ENCODE results near the gene PRR16.
"Not testable (repeated sequence)": the region's sequence is repeated elsewhere in the genome, so short reads cannot be mapped to it uniquely, and the experiment has no call there.

PRR16 gene

DNA sequence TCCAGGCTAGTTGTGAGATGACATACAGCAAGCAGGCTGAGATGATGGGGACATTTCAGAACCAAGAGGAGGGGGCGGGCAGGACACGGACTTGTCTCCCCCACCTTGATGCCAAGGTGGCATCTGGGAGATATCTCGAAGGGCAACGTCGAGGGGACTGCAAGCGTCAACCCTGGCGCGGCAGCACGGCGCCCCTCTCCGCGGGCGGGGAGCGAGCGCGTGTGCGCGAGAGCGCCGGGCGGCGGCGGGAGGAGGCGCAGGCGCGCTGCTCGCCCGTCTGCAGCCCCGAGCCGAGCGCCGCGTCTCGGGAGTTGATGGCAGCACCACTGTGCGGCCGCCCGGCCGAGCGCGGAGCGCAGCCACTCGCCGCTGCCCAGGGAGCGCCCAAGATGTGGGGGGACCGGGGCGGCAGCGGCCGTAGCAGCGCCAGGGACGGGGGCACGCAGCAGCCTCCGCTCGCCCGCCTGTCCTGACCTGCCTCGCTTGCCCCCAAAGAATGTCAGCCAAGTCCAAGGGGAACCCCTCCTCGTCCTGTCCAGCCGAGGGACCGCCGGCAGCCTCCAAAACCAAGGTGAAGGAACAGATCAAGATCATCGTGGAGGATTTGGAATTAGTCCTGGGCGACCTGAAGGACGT is at the start of gene PRR16:
PRR16 (plus strand) TSS at position 310 of the 636 bp plus-strand sequence.
- H3K4me1 Mint-ChIP-seq, result peaks cover 22% of the 10 kb centered on the region
- H3K27ac Mint-ChIP-seq, result peak within 1 kb of the TSS; percentile 78
- peak; percentile 21 to 49 for DNase-seq (ENCODE audit: low spot score in 2 of 2)
- H3K4me3 Mint-ChIP-seq, result peak within 1 kb of the TSS; percentile 90
- no peaks in the 10 kb centered on the region for H3K36me3 Mint-ChIP-seq
- no peaks in the 10 kb centered on the region for H3K9me3 Mint-ChIP-seq
- ATAC-seq (ENCODE audit: low read depth), result peak; percentile 84
- peaks cover 2% of the 10 kb centered on the region for H3K27me3 Mint-ChIP-seq

DNA sequence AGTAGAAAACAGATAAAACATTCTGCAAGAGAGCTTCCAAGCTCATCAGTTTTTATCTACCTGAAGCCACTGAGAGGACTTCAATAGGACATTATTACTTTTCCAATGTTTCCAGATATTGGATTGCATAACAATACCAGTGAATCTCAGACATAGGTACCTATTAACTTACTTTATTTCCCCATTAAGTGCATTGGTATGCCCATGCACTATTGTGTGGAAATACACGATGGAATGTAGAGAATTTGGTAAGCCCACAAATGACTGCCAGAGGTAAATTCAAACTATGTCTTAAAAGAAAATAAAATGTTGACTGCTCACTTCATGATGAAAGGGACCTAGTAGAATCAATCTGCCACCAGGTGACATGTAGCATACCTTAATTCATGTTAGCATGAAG is 48.1 kb upstream of the PRR16 start:
- no peak overlapping the region for H3K4me3 Mint-ChIP-seq
- no peaks in the 10 kb centered on the region for H3K9me3 Mint-ChIP-seq
- ATAC-seq (ENCODE audit: low read depth), result no peak
- no peak overlapping the region for H3K27ac Mint-ChIP-seq
- H3K27me3 Mint-ChIP-seq, result peaks cover 2% of the 10 kb centered on the region
- DNase-seq (ENCODE audit: low spot score in 2 of 2), result no peak
- no peaks in the 10 kb centered on the region for H3K36me3 Mint-ChIP-seq
- no peaks in the 10 kb centered on the region for H3K4me1 Mint-ChIP-seq

DNA sequence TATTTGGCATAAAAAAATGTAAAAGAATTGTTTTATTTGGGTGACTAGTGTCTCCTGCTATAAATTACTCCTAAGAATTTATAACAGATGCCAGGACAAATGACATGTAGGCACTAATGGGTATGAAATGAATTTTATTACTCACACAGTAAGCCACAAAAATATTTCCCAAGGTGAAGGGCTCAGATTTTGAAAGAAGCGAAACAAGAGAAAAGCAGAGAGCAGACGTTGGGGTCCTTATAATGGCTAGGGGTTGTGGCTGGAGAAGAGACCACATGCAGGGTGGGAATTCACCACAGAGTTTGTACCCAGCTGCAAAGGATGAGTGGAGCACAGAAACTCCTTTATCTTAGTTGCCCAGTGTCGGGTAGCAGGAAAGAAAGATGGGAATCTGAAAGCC is 45.0 kb upstream of the PRR16 start:
- H3K27ac Mint-ChIP-seq, result no peak overlapping the region
- no peaks in the 10 kb centered on the region for H3K27me3 Mint-ChIP-seq
- no peaks in the 10 kb centered on the region for H3K4me1 Mint-ChIP-seq
- ATAC-seq (ENCODE audit: low read depth) (no peak), DNase-seq (ENCODE audit: low spot score in 2 of 2) (no peak)
- no peaks in the 10 kb centered on the region for H3K36me3 Mint-ChIP-seq
- no peak overlapping the region for H3K4me3 Mint-ChIP-seq
- H3K9me3 Mint-ChIP-seq, result peaks cover under 1% of the 10 kb centered on the region

DNA sequence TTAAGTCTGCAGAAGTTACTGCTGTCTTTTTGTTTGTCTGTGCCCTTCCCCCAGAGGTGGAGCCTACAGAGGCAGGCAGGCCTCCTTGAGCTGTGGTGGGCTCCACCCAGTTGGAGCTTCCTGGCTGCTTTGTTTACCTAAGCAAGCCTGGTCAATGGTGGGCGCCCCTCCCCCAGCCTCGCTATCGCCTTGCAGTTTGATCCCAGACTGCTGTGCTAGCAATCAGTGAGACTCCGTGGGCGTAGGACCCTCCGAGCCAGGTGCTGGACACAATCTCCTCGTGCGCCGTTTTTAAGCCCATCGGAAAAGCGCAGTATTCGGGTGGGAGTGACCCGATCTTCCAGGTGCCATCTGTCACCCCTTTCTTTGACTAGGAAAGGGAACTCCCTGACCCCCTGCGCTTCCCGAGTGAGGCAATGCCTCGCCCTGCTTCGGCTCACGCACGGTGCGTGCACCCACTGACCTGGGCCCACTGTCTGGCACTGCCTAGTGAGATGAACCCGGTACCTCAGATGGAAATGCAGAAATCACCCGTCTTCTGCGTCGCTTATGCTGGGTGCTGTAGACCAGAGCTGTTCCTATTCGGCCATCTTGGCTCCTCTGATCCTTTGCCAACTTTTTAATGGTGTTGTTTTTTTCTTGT is 37.3 kb upstream of the PRR16 start:
- not testable (repeated sequence) for H3K4me3 Mint-ChIP-seq; H3K27ac Mint-ChIP-seq; DNase-seq (ENCODE audit: low spot score in 2 of 2); H3K27me3 Mint-ChIP-seq; H3K36me3 Mint-ChIP-seq; ATAC-seq (ENCODE audit: low read depth); H3K4me1 Mint-ChIP-seq
- peaks cover 13% of the 10 kb centered on the region for H3K9me3 Mint-ChIP-seq

DNA sequence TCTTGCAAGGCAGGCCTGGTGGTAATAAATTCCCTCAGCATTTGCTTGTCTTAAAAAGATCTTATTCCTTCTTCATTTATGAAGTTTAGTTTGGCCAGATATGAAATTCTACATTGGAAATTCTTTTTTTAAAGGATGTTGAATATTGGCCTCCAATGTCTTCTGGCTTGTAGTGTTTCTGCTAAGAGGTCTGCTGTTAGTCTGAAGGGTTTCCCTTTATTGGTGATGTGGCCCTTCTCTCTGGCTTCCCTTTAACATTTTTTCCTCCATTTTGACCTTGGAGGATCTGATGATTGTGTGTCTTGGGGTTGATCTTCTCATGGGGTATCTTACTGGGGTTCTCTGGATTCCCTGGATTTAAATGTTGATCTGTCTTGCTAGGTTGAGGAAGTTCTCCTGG is 33.5 kb upstream of the PRR16 start:
- peaks cover 5% of the 10 kb centered on the region for H3K27me3 Mint-ChIP-seq

DNA sequence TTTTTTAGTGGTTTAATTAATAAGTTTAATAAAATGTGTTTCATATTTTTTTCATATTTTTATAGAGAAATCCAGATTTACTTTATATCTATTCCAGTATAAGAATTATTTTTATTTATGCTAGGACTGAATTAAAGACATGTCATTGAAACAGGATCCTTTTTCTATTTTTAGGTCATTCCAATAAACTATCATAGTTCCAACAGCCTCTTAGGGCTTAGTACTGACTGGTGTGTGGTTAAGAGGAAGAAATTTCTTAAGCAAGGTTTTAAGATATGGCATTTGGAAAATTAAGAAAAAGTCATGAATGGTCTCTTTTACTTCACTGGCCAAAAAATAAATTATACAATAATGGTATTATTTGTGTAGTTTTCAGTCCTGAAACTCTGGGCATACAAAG is 31.2 kb upstream of the PRR16 start:
- H3K36me3 Mint-ChIP-seq, result peaks cover 8% of the 10 kb centered on the region
- H3K4me3 Mint-ChIP-seq, result no peak overlapping the region
- no peaks in the 10 kb centered on the region for H3K4me1 Mint-ChIP-seq
- no peak for DNase-seq (ENCODE audit: low spot score in 2 of 2)
- H3K9me3 Mint-ChIP-seq, result peaks cover 10% of the 10 kb centered on the region
- no peak overlapping the region for H3K27ac Mint-ChIP-seq
- no peak for ATAC-seq (ENCODE audit: low read depth)
- H3K27me3 Mint-ChIP-seq, result peaks cover 7% of the 10 kb centered on the region

More for the DNA sequence above, 33.5 kb upstream of the PRR16 start:
- DNase-seq (ENCODE audit: low spot score in 2 of 2) (no peak), ATAC-seq (ENCODE audit: low read depth) (no peak)
- Mint-ChIP-seq H3K9me3 (peaks cover 11% of the 10 kb centered on the region), H3K4me1 (no peaks in the 10 kb centered on the region), H3K4me3 (no peak overlapping the region), H3K27ac (no peak overlapping the region), H3K36me3 (peaks cover 8% of the 10 kb centered on the region)

DNA sequence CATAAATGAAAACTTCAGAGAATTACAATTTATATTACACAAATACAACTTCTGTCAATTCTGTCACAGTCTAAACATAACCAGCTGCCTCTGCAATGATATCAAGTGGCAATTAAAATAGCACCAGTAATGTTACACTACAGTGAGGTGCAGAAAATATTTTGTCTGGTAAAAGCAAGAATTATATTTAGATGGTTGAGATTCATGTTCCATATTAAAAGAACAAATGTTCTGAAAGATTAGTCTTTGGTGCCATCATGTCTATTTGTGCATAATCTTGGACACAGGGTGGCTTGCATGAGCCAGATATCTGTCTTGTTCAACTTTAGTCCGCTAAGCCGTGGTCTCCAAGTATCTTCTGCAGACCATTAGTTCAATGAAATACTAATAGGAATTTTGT is 29.0 kb upstream of the PRR16 start:
- peaks cover 9% of the 10 kb centered on the region for H3K9me3 Mint-ChIP-seq
- ATAC-seq (ENCODE audit: low read depth) (no peak), DNase-seq (ENCODE audit: low spot score in 2 of 2) (no peak)
- H3K27me3 Mint-ChIP-seq, result peaks cover 8% of the 10 kb centered on the region
- no peak overlapping the region for H3K4me3 Mint-ChIP-seq
- no peak overlapping the region for H3K27ac Mint-ChIP-seq
- peaks cover 7% of the 10 kb centered on the region for H3K36me3 Mint-ChIP-seq
- no peaks in the 10 kb centered on the region for H3K4me1 Mint-ChIP-seq

DNA sequence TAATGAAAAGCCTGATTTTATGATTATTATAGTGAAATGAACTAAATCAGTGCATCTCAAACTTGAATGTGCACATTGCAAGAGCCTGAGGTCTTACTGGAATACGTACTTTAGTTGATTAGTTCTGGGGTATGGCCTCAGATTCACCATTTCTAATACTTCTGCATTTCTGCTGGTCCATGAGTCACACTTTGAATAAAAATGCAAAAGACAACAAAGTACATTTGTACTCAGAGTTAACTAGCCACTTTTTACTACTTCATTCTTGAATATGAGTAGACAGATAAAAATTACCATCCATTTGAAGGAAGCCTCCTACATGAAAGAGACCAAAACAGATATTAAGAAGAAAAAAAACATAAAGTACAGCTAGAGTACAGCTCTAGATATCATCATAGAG is 27.1 kb upstream of the PRR16 start:
- Mint-ChIP-seq H3K9me3 (no peaks in the 10 kb centered on the region), H3K27ac (no peak overlapping the region), H3K27me3 (peaks cover 5% of the 10 kb centered on the region), H3K36me3 (no peaks in the 10 kb centered on the region), H3K4me3 (no peak overlapping the region), H3K4me1 (no peaks in the 10 kb centered on the region)
- no peak for ATAC-seq (ENCODE audit: low read depth)
- DNase-seq (ENCODE audit: low spot score in 2 of 2), result no peak

DNA sequence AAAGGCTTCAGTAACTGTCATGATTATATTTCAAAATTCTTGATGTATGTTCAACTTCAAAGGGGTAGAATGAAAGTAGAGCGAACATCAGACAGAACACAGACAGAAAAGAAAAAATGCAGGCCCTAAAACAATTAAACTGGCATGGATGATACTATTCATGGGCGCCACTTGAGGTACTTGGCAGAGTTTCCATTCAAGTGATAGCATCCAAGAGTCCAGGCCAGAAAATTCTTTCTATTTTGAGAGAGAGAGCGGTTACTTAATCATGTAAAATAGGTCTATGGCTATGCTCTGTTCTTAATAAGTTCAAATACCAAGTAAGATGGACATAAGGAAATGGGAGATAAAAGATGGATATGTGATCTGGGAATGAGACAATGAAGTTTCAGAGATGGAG is 21.4 kb upstream of the PRR16 start:
- ATAC-seq (ENCODE audit: low read depth) (no peak), DNase-seq (ENCODE audit: low spot score in 2 of 2) (no peak)
- Mint-ChIP-seq H3K27ac (no peak overlapping the region), H3K4me3 (no peak overlapping the region), H3K4me1 (no peaks in the 10 kb centered on the region), H3K9me3 (no peaks in the 10 kb centered on the region), H3K36me3 (no peaks in the 10 kb centered on the region), H3K27me3 (peaks cover 2% of the 10 kb centered on the region)

DNA sequence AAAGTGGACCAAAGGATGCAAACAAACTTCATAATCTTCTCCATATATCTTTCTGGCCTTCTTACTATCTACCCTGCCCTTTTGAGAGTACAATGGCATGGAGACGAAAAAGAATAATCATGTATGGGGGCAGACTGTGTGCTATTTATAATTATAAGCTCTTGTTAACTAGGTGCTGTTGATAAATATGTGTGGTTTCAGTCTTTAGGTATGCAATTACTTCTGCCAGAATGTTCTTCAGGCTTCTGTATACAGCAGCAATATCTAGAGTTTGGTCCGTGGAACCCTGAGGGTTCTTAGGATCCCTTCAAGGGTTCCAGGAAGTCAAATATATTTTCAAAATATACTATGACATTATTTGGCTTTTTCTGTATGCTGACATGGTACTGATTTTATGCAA is 20.5 kb upstream of the PRR16 start:
- H3K4me1 Mint-ChIP-seq, result no peaks in the 10 kb centered on the region
- no peak for DNase-seq (ENCODE audit: low spot score in 2 of 2)
- peaks cover 1% of the 10 kb centered on the region for H3K27me3 Mint-ChIP-seq
- H3K27ac Mint-ChIP-seq, result no peak overlapping the region
- H3K36me3 Mint-ChIP-seq, result no peaks in the 10 kb centered on the region
- no peak for ATAC-seq (ENCODE audit: low read depth)
- no peaks in the 10 kb centered on the region for H3K9me3 Mint-ChIP-seq
- H3K4me3 Mint-ChIP-seq, result no peak overlapping the region

DNA sequence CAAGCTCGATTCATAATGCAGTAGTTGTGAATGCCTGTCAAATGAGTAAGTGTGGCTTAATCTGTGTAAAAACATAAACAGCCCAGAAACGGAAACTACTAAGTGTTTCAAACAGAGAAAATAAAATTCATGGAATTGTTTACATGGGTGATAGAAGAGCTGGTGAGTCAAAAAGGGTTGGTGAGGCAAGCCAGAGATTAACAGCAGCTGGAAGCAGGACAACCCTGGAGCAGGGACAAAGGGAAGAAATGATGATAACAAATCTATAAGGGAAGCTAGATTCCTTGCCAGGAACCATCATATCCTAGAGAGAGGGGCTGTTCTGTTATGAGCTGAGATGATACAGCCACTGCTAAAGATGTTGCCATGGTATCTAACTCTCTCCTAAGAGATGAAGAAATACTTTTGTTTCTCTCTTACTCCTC is 18.0 kb upstream of the PRR16 start:
- Mint-ChIP-seq H3K36me3 (no peaks in the 10 kb centered on the region), H3K9me3 (no peaks in the 10 kb centered on the region), H3K27ac (no peak overlapping the region), H3K4me1 (no peaks in the 10 kb centered on the region), H3K4me3 (no peak overlapping the region), H3K27me3 (peaks cover 3% of the 10 kb centered on the region)
- DNase-seq (ENCODE audit: low spot score in 2 of 2) (no peak), ATAC-seq (ENCODE audit: low read depth) (no peak)

DNA sequence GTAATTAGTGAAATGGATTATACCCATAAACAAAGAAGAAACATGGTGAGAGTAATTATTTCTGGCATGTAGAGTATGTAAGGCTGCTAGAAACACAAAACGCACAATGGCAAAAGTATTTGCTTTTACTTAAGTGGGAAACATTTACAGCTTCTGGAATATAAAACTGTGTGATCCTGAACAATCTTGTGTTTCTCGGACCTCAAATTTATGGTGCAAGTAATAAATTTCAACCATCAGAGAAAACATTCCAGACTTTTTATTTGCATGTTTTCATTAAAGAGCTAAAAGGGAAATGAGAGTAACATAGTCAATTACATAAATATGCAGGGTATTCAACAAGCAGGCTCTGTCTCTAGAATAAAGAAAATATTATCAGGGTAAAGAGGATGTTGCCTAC is 17.2 kb upstream of the PRR16 start:
- no peaks in the 10 kb centered on the region for H3K36me3 Mint-ChIP-seq
- H3K4me1 Mint-ChIP-seq, result no peaks in the 10 kb centered on the region
- H3K4me3 Mint-ChIP-seq, result no peak overlapping the region
- H3K9me3 Mint-ChIP-seq, result no peaks in the 10 kb centered on the region
- DNase-seq (ENCODE audit: low spot score in 2 of 2) (no peak), ATAC-seq (ENCODE audit: low read depth) (no peak)
- H3K27ac Mint-ChIP-seq, result no peak overlapping the region
- peaks cover 4% of the 10 kb centered on the region for H3K27me3 Mint-ChIP-seq

DNA sequence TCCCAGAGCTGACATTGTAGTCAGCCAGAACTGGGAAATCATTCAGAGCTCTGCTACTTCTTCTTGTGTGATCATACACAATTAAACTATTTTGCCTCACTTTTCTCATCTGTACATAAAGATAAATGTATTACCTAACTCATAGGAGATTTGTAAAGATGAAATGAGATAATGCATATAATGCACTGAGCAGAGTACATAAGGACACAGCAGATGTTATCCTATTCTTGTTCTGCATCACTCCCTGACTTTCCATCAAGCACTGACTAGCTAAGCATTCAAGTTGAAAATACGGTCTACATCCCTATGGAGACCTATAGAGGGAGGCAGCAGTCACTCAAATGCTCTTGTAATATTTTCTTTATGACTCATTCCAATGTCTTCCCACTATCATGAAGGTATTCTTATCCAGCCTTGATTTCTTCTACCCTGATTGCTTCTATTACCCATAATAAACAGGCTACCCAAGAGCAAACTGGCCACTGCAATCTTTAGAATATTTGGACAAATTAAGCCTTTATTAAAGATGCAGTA is 16.3 kb upstream of the PRR16 start:
- no peak overlapping the region for H3K4me3 Mint-ChIP-seq
- H3K27ac Mint-ChIP-seq, result no peak overlapping the region
- H3K27me3 Mint-ChIP-seq, result peaks cover 5% of the 10 kb centered on the region
- no peaks in the 10 kb centered on the region for H3K9me3 Mint-ChIP-seq
- ATAC-seq (ENCODE audit: low read depth) (no peak), DNase-seq (ENCODE audit: low spot score in 2 of 2) (no peak)
- no peaks in the 10 kb centered on the region for H3K4me1 Mint-ChIP-seq
- H3K36me3 Mint-ChIP-seq, result no peaks in the 10 kb centered on the region

DNA sequence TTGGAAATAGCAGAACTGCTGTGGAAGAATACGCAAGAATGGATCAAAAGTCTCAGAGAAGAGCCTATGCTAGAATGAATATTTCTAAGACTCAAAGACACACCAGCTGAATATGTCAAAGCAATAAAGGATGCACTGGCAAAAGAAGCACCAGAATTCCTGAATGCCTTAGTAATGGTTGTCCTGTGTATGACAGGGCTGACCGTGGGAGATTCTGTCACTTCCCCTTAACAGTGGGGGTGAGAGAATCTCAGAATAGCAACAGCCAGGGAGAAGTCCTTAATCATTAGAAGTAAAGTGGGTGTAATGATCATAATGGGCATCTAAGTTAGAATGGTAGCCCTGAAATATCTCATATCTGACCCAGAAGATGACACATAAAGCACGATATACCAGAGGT is 14.6 kb upstream of the PRR16 start:
- no peak overlapping the region for H3K4me3 Mint-ChIP-seq

DNA sequence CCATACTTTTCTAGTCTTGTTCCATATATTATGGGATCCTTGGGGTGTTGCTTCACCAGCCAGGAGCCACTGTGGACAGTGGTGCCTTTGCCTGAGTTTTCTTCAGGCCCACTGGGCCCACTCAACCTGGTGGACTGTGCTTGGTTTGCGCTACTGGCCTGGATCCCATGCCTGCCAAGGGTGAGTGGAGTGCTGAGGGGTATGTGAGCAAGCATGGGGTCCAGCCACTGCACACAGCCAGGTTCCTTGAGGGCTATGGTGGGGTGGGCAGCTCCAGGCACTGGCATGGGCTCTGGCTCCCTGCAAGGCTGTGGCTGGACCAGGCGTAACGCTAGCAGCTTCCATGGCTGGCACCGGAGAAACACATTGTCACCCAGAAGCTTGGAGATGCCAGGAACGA is 13.2 kb upstream of the PRR16 start:
- Mint-ChIP-seq H3K4me1 (no peaks in the 10 kb centered on the region), H3K27me3 (peaks cover 5% of the 10 kb centered on the region), H3K27ac (no peak overlapping the region), H3K36me3 (no peaks in the 10 kb centered on the region), H3K4me3 (no peak overlapping the region), H3K9me3 (no peaks in the 10 kb centered on the region)
- ATAC-seq (ENCODE audit: low read depth), result no peak
- no peak for DNase-seq (ENCODE audit: low spot score in 2 of 2)

More for the DNA sequence above, 14.6 kb upstream of the PRR16 start:
- ATAC-seq (ENCODE audit: low read depth), result no peak
- no peaks in the 10 kb centered on the region for H3K36me3 Mint-ChIP-seq
- no peak for DNase-seq (ENCODE audit: low spot score in 2 of 2)
- no peak overlapping the region for H3K27ac Mint-ChIP-seq
- peaks cover 5% of the 10 kb centered on the region for H3K27me3 Mint-ChIP-seq
- no peaks in the 10 kb centered on the region for H3K9me3 Mint-ChIP-seq
- H3K4me1 Mint-ChIP-seq, result no peaks in the 10 kb centered on the region

All from memory B cell (primary cell).